ENCODE results near the gene GALNTL6.

GRCh38 chr4:171846893-171847292 lies 33.7 kb downstream of the GALNTL6 start:
- TF ChIP-seq CTCF (IDR thresholded peaks at IDR 0.05) (no peak), POLR2A (IDR thresholded peaks at IDR 0.05) (no peak)
